OCI-LY7 (cell line): ENCODE measurements around the gene DCDC2C.

Source experiments
- CTCF ChIP-seq: fragments of 200-600 bp; sonication (generic); conservative IDR thresholded peaks from 2 replicates; pipeline ENCODE4 v1.5.1; 2014; ENCODE audit warnings: mild to moderate bottlenecking, antibody characterized with exemption, low read length, moderate library complexity, mixed read lengths
- EZH2phosphoT487 ChIP-seq: fragments of 200-600 bp; sonication (generic); IDR thresholded peaks from 2 replicates; pipeline ENCODE4 v1.6.1; 2018; ENCODE audit warnings: low read depth, borderline replicate concordance, mild to moderate bottlenecking, mixed run types, antibody characterized with exemption, low read length, moderate library complexity, mixed read lengths

- no peak for TF ChIP-seq CTCF
- TF ChIP-seq EZH2phosphoT487 = no peak
Measured at GRCh38 chr2:3847397-3848052, 144.2 kb downstream of the DCDC2C start.
